Astrocyte of the spinal cord (primary cell): ENCODE data around the gene ADGRV1.

Source experiments
- DNase-seq: peaks from one replicate; pipeline ENCODE4 v3.0.0; 2011; ENCODE audit warnings: low read depth, low spot score
- H3K4me3 ChIP-seq: 2 replicates; pipeline ENCODE4 v1.5.1; 2011; ENCODE audit warnings: low read depth, mild to moderate bottlenecking, low read length, moderate library complexity
- CTCF ChIP-seq: IDR thresholded peaks from 2 replicates; pipeline ENCODE4 v1.5.1; 2012; ENCODE audit warnings: low read depth, mild to moderate bottlenecking, low read length, inconsistent platforms
- in situ Hi-C: cut with HindIII; loops from 2 replicates; pipeline ENCODE4 v1.10.0; 2017; ENCODE audit warnings: low sequenced_read_pairs

Gene ADGRV1

GRCh38 chr5:90949469-90950358, 391.1 kb downstream of the ADGRV1 start:
- TF ChIP-seq CTCF = no peak
- H3K4me3 ChIP-seq = no peak overlapping the region
- in situ Hi-C loops = no loop called here
- DNase-seq = no peak

- no peak for DNase-seq
- TF ChIP-seq CTCF = no peak
- in situ Hi-C loops = no loop called here
- H3K4me3 ChIP-seq = no peak overlapping the region
These were observed 396.5 kb downstream of the ADGRV1 start for GRCh38 chr5:90955001-90955635.

GRCh38 chr5:90956511-90957097, 398.0 kb downstream of the ADGRV1 start:
- DNase-seq = no peak
- H3K4me3 ChIP-seq = no peak overlapping the region
- in situ Hi-C loops = no loop called here
- TF ChIP-seq CTCF = no peak

GRCh38 chr5:90957906-90958305, 399.3 kb downstream of the ADGRV1 start:
- no peak for DNase-seq
- TF ChIP-seq CTCF = no peak
- H3K4me3 ChIP-seq = no peak overlapping the region
- in situ Hi-C loops = no loop called here

GRCh38 chr5:90959262-90959661, 400.7 kb downstream of the ADGRV1 start:
- TF ChIP-seq CTCF = no peak
- H3K4me3 ChIP-seq = no peak overlapping the region
- in situ Hi-C loops = no loop called here
- DNase-seq = no peak

- TF ChIP-seq CTCF = no peak
- in situ Hi-C loops = no loop called here
- no peak overlapping the region for H3K4me3 ChIP-seq
- no peak for DNase-seq
These were observed 403.9 kb downstream of the ADGRV1 start for GRCh38 chr5:90962481-90962880.
